GM10248 (cell line): ENCODE measurements around the gene ARHGEF17.
"Not testable (repeated sequence)": the region's sequence is repeated elsewhere in the genome, so short reads cannot be mapped to it uniquely, and the experiment has no call there.

Experiments
- CTCF ChIA-PET: fragments of 300-600 bp; sonication (Branson Sonifier 250); formaldehyde crosslinking; extraction: SDS; loops from one replicate; lab custom pipeline; 2021; ENCODE audit warnings: antibody characterized with exemption; lab: Yijun Ruan, JAX
- POLR2A ChIA-PET: fragments of 350-650 bp; sonication (Branson Sonifier 250); formaldehyde crosslinking; extraction: SDS; loops from one replicate; lab custom pipeline; 2020; ENCODE audit warnings: antibody characterized with exemption; lab: Yijun Ruan, JAX
- DNase-seq: peaks from one replicate; pipeline ENCODE4 v3.0.0; 2012; ENCODE audit errors: extremely low spot score
- TF ChIP-seq, protein P1 (sequence below): IDR thresholded peaks from 2 replicates; pipeline ENCODE4 v1.5.1; 2012; ENCODE audit warnings: mild to moderate bottlenecking, low read depth; ENCODE audit errors: extremely low read depth, missing control alignments, control extremely low read depth

The ARHGEF17 gene

GRCh38 chr11:73272680-73273038, 35.4 kb upstream of the ARHGEF17 start:
- TF ChIP-seq, protein P1, sequence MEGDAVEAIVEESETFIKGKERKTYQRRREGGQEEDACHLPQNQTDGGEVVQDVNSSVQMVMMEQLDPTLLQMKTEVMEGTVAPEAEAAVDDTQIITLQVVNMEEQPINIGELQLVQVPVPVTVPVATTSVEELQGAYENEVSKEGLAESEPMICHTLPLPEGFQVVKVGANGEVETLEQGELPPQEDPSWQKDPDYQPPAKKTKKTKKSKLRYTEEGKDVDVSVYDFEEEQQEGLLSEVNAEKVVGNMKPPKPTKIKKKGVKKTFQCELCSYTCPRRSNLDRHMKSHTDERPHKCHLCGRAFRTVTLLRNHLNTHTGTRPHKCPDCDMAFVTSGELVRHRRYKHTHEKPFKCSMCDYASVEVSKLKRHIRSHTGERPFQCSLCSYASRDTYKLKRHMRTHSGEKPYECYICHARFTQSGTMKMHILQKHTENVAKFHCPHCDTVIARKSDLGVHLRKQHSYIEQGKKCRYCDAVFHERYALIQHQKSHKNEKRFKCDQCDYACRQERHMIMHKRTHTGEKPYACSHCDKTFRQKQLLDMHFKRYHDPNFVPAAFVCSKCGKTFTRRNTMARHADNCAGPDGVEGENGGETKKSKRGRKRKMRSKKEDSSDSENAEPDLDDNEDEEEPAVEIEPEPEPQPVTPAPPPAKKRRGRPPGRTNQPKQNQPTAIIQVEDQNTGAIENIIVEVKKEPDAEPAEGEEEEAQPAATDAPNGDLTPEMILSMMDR: no peak
- CTCF ChIA-PET: interaction anchor here (0.6 to 4.1 kb wide), 5 partner anchors 11 to 95 kb away, joined by 3 to 20 read pairs (median 3); no protein-coding TSS in a partner anchor
- POLR2A ChIA-PET: interaction anchor here (0.6 kb wide), 1 partner anchor 73 kb away, joined by 3 read pairs; no protein-coding TSS in a partner anchor
- DNase-seq: no peak

- CTCF ChIA-PET: interaction anchor here (0.7 to 4.1 kb wide), 6 partner anchors 12 to 62 kb away, joined by 3 to 20 read pairs (median 4); no protein-coding TSS in a partner anchor
- DNase-seq: no peak
- POLR2A ChIA-PET: no interaction called here
- TF ChIP-seq, protein P1: no peak
These were observed 34.7 kb upstream of the ARHGEF17 start for GRCh38 chr11:73273222-73273895.

DNA sequence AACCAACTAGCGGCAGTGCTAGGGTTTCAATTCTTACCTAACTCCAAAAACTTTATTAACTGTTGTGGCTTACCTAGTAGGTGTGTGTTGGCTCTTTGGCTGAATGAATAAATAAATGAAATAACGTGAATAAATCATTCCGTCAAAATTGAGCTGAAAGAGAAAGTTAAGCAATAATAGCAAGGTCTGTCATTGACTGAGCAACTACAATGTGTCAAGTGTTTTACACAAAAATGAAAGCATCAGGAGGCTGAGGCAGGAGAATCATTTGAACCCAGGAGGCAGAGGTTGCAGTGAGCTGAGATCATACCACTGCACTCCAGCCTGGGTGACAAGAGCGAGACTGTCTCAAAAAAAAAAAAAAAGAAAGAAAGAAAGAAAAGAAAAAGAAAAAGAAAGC, 33.9 kb upstream of the ARHGEF17 start:
- POLR2A ChIA-PET, DNase-seq: not testable (repeated sequence)
- CTCF ChIA-PET: interaction anchor here (0.7 to 2.4 kb wide), 7 partner anchors 11 to 77 kb away, joined by 3 to 6 read pairs (median 3); no protein-coding TSS in a partner anchor

DNA sequence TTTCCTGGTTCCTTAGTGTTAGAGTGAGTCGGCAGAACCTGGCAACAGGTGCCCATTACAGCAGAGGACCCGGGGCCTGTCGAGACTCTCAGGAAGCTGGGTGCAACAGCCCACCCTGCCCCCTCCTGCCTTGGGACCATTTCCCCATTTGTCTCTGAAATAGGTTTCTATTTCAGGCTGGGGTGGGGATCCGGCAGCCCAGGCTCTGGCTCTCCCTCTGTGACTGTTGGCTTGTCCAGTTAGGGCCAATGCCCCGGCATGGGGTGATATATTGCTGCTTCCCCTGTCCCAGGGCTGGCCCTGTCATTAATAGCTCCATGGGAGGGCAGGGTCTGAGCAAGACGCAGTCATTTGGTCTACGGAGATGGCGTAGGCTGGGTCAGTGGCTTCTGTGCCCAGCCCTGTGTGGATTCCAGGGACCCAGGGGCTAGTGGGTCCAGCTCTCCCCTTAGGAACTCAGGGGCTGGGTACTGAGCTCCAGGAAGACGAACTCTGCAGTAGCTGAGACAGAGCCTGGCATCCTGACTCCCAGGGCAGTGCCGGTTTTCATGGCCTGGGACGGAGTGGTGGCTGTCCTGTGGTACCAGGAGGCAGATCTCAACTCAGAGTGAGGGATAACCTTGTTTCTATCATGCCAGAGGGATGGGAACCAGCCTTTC, 33.2 kb upstream of the ARHGEF17 start:
- TF ChIP-seq, protein P1: no peak
- ChIA-PET POLR2A (no interaction called here), CTCF (interaction anchor here (0.6 to 2.4 kb wide), 9 partner anchors 12 to 77 kb away, joined by 3 to 6 read pairs (median 3); no protein-coding TSS in a partner anchor)
- DNase-seq: no peak

DNA sequence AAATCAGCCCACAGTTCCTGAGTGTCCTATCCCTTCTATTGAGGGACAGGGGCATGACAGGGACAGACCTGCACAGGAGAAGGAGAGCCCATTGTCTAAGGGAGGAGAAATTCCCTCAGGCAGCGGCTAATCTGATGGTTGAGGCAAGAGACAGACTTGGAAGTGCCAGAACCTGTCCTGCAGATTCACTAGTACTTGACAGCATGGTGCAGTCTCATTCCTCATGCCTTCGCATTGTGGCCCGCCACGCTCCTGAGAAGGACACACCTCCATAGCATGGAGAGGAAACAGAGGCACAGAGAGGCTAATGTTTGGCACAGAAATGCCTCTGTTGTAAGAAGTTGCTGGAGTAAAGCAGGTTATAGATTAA, 32.7 kb upstream of the ARHGEF17 start:
- ChIA-PET CTCF (interaction anchor here (0.6 to 2.4 kb wide), 6 partner anchors 12 to 76 kb away, joined by 3 to 6 read pairs (median 4); no protein-coding TSS in a partner anchor), POLR2A (no interaction called here)
- TF ChIP-seq, protein P1: no peak
- no peak for DNase-seq

DNA sequence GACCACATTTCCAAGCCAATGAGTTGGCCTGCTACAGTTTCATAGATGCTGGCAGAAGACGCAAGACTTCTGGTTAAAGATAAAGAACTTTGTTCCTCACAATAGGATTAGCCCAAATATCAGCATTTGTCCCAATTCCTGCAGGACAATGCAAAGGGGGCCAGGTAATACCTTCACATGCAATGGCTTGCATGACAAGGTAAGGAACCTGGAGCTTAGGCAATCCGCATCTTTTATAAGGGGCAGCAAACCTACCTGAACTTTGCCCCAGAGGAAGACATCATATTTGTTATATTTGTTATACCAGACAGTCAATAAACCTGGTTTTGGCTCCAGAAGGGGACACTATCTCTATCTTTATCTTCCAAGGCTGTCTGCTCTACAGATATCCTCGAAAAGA, 30.6 kb upstream of the ARHGEF17 start:
- TF ChIP-seq, protein P1: no peak
- CTCF ChIA-PET: interaction anchor here (1.6 kb wide), 1 partner anchor 11 kb away, joined by 4 read pairs; no protein-coding TSS in a partner anchor
- no peak for DNase-seq
- POLR2A ChIA-PET: interaction anchor here (0.6 kb wide), 1 partner anchor 47 kb away, joined by 3 read pairs; no protein-coding TSS in a partner anchor
